ENCODE measurements around the gene CYP27A1.

- no peak for TF ChIP-seq CTCF (IDR thresholded peaks at IDR 0.05; ENCODE audit: low read depth, low read length)
- no peak for TF ChIP-seq POLR2A (IDR thresholded peaks at IDR 0.05; ENCODE audit: extremely low read depth, insufficient read length)
Observed at GRCh38 chr2:218755567-218756404, 26.2 kb upstream of the CYP27A1 start.

Measured in NB4 (cell line).